ENCODE measurements around the gene ATP6V0E1.

DNA sequence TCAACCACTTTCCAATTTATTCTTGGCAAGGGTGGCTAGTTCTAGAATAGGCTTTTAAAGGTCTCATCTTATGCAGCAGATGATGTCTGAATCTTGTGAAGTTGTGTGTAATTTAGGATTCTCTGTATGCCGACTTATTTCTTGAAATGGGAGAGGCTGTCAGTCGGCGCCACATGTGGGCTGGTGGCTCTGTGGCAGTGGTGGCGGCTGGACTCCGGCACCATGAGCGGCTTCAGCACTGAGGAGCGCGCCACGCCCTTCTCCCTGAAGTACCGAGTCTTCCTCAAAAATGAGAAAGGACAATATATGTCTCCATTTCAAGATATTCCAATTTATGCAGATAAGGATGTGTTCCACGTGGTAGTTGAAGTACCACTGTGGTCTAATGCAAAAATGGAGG is 8.3 kb upstream of the ATP6V0E1 start:
- TF ChIP-seq CTCF (IDR thresholded peaks at IDR 0.05) (no peak), POLR2A (IDR thresholded peaks at IDR 0.05) (no peak)
